Lower leg skin (tissue), 3 donors: ENCODE measurements around the gene GNAI3.

Experiments
- POLR2A ChIP-seq, 2 donors: fragments of 450-650 bp; IDR thresholded peaks; one replicate each; pipeline ENCODE4 v1.6.1; 2016 to 2017; ENCODE audit warnings: antibody characterized with exemption in 2 of 2, mild to moderate bottlenecking in 1 of 2, moderate library complexity in 1 of 2
- TF ChIP-seq, protein P1 (sequence below), 3 donors: fragments of 450-650 bp; IDR thresholded peaks; one replicate each; pipeline ENCODE4 v1.5.1; 2016; ENCODE audit warnings: antibody characterized with exemption in 3 of 3, mild to moderate bottlenecking in 3 of 3, moderate library complexity in 2 of 3

DNA sequence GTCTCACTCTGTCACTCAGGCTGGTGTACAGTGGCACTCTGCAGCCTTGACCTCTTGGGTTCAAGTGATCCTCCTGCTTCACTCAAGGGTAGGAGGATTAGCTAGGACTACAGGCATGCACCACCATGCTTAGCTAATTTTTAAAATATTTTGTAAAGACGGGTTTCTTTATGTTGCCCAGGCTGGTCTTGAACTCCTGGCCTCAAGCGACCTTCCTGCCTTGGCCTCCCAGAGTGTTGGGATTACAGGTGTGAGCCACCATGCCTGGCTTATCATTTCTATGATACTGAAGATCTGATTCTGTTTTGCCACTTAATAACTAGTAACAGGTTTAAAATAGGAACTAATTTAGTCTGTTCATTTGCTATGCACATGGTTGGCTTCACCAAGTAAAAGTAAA, 33.6 kb downstream of the GNAI3 start:
- no peak for TF ChIP-seq POLR2A (IDR thresholded peaks at IDR 0.05)
- TF ChIP-seq, protein P1, sequence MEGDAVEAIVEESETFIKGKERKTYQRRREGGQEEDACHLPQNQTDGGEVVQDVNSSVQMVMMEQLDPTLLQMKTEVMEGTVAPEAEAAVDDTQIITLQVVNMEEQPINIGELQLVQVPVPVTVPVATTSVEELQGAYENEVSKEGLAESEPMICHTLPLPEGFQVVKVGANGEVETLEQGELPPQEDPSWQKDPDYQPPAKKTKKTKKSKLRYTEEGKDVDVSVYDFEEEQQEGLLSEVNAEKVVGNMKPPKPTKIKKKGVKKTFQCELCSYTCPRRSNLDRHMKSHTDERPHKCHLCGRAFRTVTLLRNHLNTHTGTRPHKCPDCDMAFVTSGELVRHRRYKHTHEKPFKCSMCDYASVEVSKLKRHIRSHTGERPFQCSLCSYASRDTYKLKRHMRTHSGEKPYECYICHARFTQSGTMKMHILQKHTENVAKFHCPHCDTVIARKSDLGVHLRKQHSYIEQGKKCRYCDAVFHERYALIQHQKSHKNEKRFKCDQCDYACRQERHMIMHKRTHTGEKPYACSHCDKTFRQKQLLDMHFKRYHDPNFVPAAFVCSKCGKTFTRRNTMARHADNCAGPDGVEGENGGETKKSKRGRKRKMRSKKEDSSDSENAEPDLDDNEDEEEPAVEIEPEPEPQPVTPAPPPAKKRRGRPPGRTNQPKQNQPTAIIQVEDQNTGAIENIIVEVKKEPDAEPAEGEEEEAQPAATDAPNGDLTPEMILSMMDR (IDR thresholded peaks at IDR 0.05): no peak
